Activated naive CD8-positive, alpha-beta T cell treated with anti-CD3 and anti-CD28 coated beads, Interleukin-2, amount 10 ng/mL, durations not matched to agents 7 days and 5 days (primary cell): ENCODE results near the gene SEMA4G. TPM values are rescaled to one million over a fixed set of nuclear protein-coding genes. Genes with fewer than 3 reads are reported as not detected.
A peak's percentile ranks its signal among the peaks of the same experiment; 100 is the strongest.

Experiments
- ATAC-seq: fragments of 150-1000 bp; cut with Tn5 transposase; one replicate; pipeline ENCODE4 v1.10.0; 2021; ENCODE audit warnings: low read depth, moderate library complexity
- POLR2A ChIA-PET: fragments of 350-600 bp; sonication (Branson Sonifier 250); formaldehyde crosslinking; loops from one replicate; lab custom pipeline; 2021; ENCODE audit warnings: antibody characterized with exemption; lab: Charles Lee
- DNase-seq: peaks from one replicate; pipeline ENCODE4 v3.0.0; 2021
- H3K27ac Mint-ChIP-seq: one replicate; pipeline ENCODE4 v1.8.0; 2022; ENCODE audit warnings: mild to moderate bottlenecking, mixed read lengths
- H3K27me3 Mint-ChIP-seq: one replicate; pipeline ENCODE4 v1.8.0; 2022; ENCODE audit warnings: mild to moderate bottlenecking, moderate library complexity, mixed read lengths
- H3K36me3 Mint-ChIP-seq: one replicate; pipeline ENCODE4 v1.8.0; 2021; ENCODE audit warnings: mild to moderate bottlenecking, mixed read lengths
- H3K4me1 Mint-ChIP-seq: one replicate; pipeline ENCODE4 v1.8.0; 2021; ENCODE audit warnings: mixed read lengths
- H3K4me3 Mint-ChIP-seq: one replicate; pipeline ENCODE4 v1.8.0; 2022; ENCODE audit warnings: mild to moderate bottlenecking, moderate library complexity, mixed read lengths
- H3K9me3 Mint-ChIP-seq: one replicate; pipeline ENCODE4 v1.8.0; 2021; ENCODE audit warnings: mixed read lengths
- total RNA-seq, 2 experiments: library from RNA; stranded (reverse); gene quantifications; one replicate each; pipeline ENCODE4 v1.2.3, GENCODE V29; 2021

The SEMA4G gene
- total RNA-seq, 2 experiments from 2014 or later, result 0.54 to 1.2 TPM

GRCh38 chr10:100999742-101000126 lies 30.4 kb downstream of the SEMA4G start, which contains the start of gene LZTS2:
Gene LZTS2 (plus strand): TSS chr10:100999808. CDS start chr10:101002539, 2,731 bp downstream.
- POLR2A ChIA-PET, result interaction anchor here (3.8 kb wide), 1 partner anchor 13 kb away, joined by 36 read pairs; the partner anchor contains the start of genes MRPL43 and TWNK
- H3K4me1 Mint-ChIP-seq, result peaks cover 19% of the 10 kb centered on the region
- no peak for DNase-seq

GRCh38 chr10:101000127-101000914 lies 31.0 kb downstream of the SEMA4G start:
- ATAC-seq (no peak), DNase-seq (no peak)
- Mint-ChIP-seq H3K9me3 (no peaks in the 10 kb centered on the region), H3K4me3 (peak overlapping the region; percentile 72), H3K36me3 (peaks cover 3% of the 10 kb centered on the region), H3K4me1 (peaks cover 19% of the 10 kb centered on the region), H3K27me3 (no peaks in the 10 kb centered on the region), H3K27ac (peak overlapping the region; percentile 4)
- POLR2A ChIA-PET, result no interaction called here

More at GRCh38 chr10:100999742-101000126, 30.4 kb downstream of the SEMA4G start, which contains the start of gene LZTS2:
- no peaks in the 10 kb centered on the region for H3K9me3 Mint-ChIP-seq
- no peak for ATAC-seq
- H3K4me3 Mint-ChIP-seq, result peak within 1 kb of the TSS; percentile 88
- no peaks in the 10 kb centered on the region for H3K27me3 Mint-ChIP-seq
- H3K27ac Mint-ChIP-seq, result peak within 1 kb of the TSS; percentile 94
- H3K36me3 Mint-ChIP-seq, result peaks cover 3% of the 10 kb centered on the region

- Mint-ChIP-seq H3K27ac (peak overlapping the region; percentile 22), H3K36me3 (peaks cover 3% of the 10 kb centered on the region), H3K9me3 (no peaks in the 10 kb centered on the region), H3K27me3 (no peaks in the 10 kb centered on the region), H3K4me1 (peaks cover 17% of the 10 kb centered on the region), H3K4me3 (peak overlapping the region; percentile 52)
- POLR2A ChIA-PET, result no interaction called here
- ATAC-seq (no peak), DNase-seq (no peak)
These were observed 31.8 kb downstream of the SEMA4G start for GRCh38 chr10:101000915-101001658.

- no peaks in the 10 kb centered on the region for H3K27me3 Mint-ChIP-seq
- no peak for DNase-seq
- H3K27ac Mint-ChIP-seq, result no peak overlapping the region
- H3K9me3 Mint-ChIP-seq, result no peaks in the 10 kb centered on the region
- POLR2A ChIA-PET, result no interaction called here
- H3K4me3 Mint-ChIP-seq, result no peak overlapping the region
- peaks cover 3% of the 10 kb centered on the region for H3K36me3 Mint-ChIP-seq
- no peak for ATAC-seq
- H3K4me1 Mint-ChIP-seq, result peaks cover 11% of the 10 kb centered on the region
These were observed 32.3 kb downstream of the SEMA4G start for GRCh38 chr10:101001659-101002035.

- POLR2A ChIA-PET, result no interaction called here
These were observed 33.2 kb downstream of the SEMA4G start for GRCh38 chr10:101002456-101002855.

GRCh38 chr10:101003639-101004206 lies 34.4 kb downstream of the SEMA4G start:
- Mint-ChIP-seq H3K27ac (no peak overlapping the region), H3K4me3 (no peak overlapping the region), H3K4me1 (peaks cover 3% of the 10 kb centered on the region), H3K9me3 (no peaks in the 10 kb centered on the region), H3K27me3 (no peaks in the 10 kb centered on the region), H3K36me3 (peaks cover 3% of the 10 kb centered on the region)
- DNase-seq, result no peak
- POLR2A ChIA-PET, result no interaction called here
- no peak for ATAC-seq

More at GRCh38 chr10:101002456-101002855, 33.2 kb downstream of the SEMA4G start:
- Mint-ChIP-seq H3K36me3 (peaks cover 3% of the 10 kb centered on the region), H3K4me1 (peaks cover 10% of the 10 kb centered on the region), H3K27ac (no peak overlapping the region), H3K4me3 (no peak overlapping the region), H3K9me3 (no peaks in the 10 kb centered on the region), H3K27me3 (no peaks in the 10 kb centered on the region)
- no peak for ATAC-seq
- no peak for DNase-seq

GRCh38 chr10:101005361-101005760 lies 36.1 kb downstream of the SEMA4G start:
- H3K27ac Mint-ChIP-seq, result no peak overlapping the region
- no peak for ATAC-seq
- no peak for DNase-seq
- POLR2A ChIA-PET, result no interaction called here
- no peak overlapping the region for H3K4me3 Mint-ChIP-seq
- H3K36me3 Mint-ChIP-seq, result peaks cover 3% of the 10 kb centered on the region
- H3K9me3 Mint-ChIP-seq, result no peaks in the 10 kb centered on the region
- H3K27me3 Mint-ChIP-seq, result no peaks in the 10 kb centered on the region
- peaks cover 2% of the 10 kb centered on the region for H3K4me1 Mint-ChIP-seq

GRCh38 chr10:101005869-101006567 lies 36.7 kb downstream of the SEMA4G start:
- H3K36me3 Mint-ChIP-seq, result peaks cover 2% of the 10 kb centered on the region
- H3K27ac Mint-ChIP-seq, result no peak overlapping the region
- ATAC-seq, result no peak
- POLR2A ChIA-PET, result no interaction called here
- peaks cover 1% of the 10 kb centered on the region for H3K4me1 Mint-ChIP-seq
- H3K9me3 Mint-ChIP-seq, result no peaks in the 10 kb centered on the region
- no peaks in the 10 kb centered on the region for H3K27me3 Mint-ChIP-seq
- no peak overlapping the region for H3K4me3 Mint-ChIP-seq
- no peak for DNase-seq

GRCh38 chr10:101006593-101007098 lies 37.3 kb downstream of the SEMA4G start:
- H3K4me1 Mint-ChIP-seq, result no peaks in the 10 kb centered on the region
- POLR2A ChIA-PET, result interaction anchor here (1.9 kb wide), 1 partner anchor 10 kb away, joined by 4 read pairs; no protein-coding TSS in a partner anchor
- no peak overlapping the region for H3K27ac Mint-ChIP-seq
- ATAC-seq, result no peak
- H3K4me3 Mint-ChIP-seq, result no peak overlapping the region
- no peaks in the 10 kb centered on the region for H3K9me3 Mint-ChIP-seq
- H3K27me3 Mint-ChIP-seq, result no peaks in the 10 kb centered on the region
- DNase-seq, result no peak
- no peaks in the 10 kb centered on the region for H3K36me3 Mint-ChIP-seq

GRCh38 chr10:101007099-101007711 lies 37.9 kb downstream of the SEMA4G start:
- DNase-seq, result no peak
- Mint-ChIP-seq H3K27ac (no peak overlapping the region), H3K9me3 (no peaks in the 10 kb centered on the region), H3K4me3 (no peak overlapping the region), H3K27me3 (no peaks in the 10 kb centered on the region), H3K36me3 (no peaks in the 10 kb centered on the region), H3K4me1 (no peaks in the 10 kb centered on the region)
- ATAC-seq, result no peak
- POLR2A ChIA-PET, result interaction anchor here (1.9 kb wide), 1 partner anchor 10 kb away, joined by 4 read pairs; no protein-coding TSS in a partner anchor

GRCh38 chr10:101007915-101008822 lies 38.9 kb downstream of the SEMA4G start:
- Mint-ChIP-seq H3K36me3 (no peaks in the 10 kb centered on the region), H3K9me3 (no peaks in the 10 kb centered on the region), H3K4me3 (no peak overlapping the region), H3K27ac (no peak overlapping the region), H3K27me3 (no peaks in the 10 kb centered on the region), H3K4me1 (peaks cover 3% of the 10 kb centered on the region)
- DNase-seq (no peak), ATAC-seq (no peak)
- POLR2A ChIA-PET, result interaction anchor here (0.5 to 1.9 kb wide), 2 partner anchors 11 to 74 kb away, joined by 4 read pairs; no protein-coding TSS in a partner anchor
